Muscle layer of colon (tissue), 2 donors: ENCODE measurements around the gene FNDC11.

Experiments used
- H3K27ac ChIP-seq: one replicate; pipeline ENCODE4 v1.7.0; 2013; ENCODE audit warnings: low read depth, mild to moderate bottlenecking, low read length, moderate library complexity
- H3K27me3 ChIP-seq, 2 donors: one replicate each; pipeline ENCODE4 v1.7.0; 2013; ENCODE audit warnings: low read length in 2 of 2, mild to moderate bottlenecking in 2 of 2; ENCODE audit not compliant: insufficient read depth in 2 of 2, control insufficient read depth in 1 of 2
- H3K36me3 ChIP-seq: one replicate; pipeline ENCODE4 v1.7.0; 2013; ENCODE audit warnings: mild to moderate bottlenecking, low read length; ENCODE audit not compliant: insufficient read depth
- H3K4me1 ChIP-seq: one replicate; pipeline ENCODE4 v1.7.0; 2013; ENCODE audit warnings: mild to moderate bottlenecking, low read length; ENCODE audit not compliant: insufficient read depth
- H3K4me3 ChIP-seq, 2 donors: one replicate each; pipeline ENCODE4 v1.7.0; 2013; ENCODE audit warnings: low read length in 2 of 2, low read depth in 1 of 2, mild to moderate bottlenecking in 1 of 2, moderate library complexity in 1 of 2
- H3K9ac ChIP-seq: one replicate; pipeline ENCODE4 v1.7.0; 2013; ENCODE audit warnings: low read length
- H3K9me3 ChIP-seq: one replicate; pipeline ENCODE4 v1.7.0; 2013; ENCODE audit warnings: mild to moderate bottlenecking, low read length
- donor health status: abdominal sarcoma.
- donor health status: Adenocarcinoma of cecum.

FNDC11 gene

GRCh38 chr20:63574156-63574828 lies 20.3 kb downstream of the FNDC11 start, which contains the start of gene HELZ2:
Gene HELZ2 (minus strand): TSS chr20:63574239. CDS start chr20:63572385, 1,854 bp downstream.
- Histone ChIP-seq H3K4me1 (peaks cover 12% of the 10 kb centered on the region), H3K36me3 (no peaks in the 10 kb centered on the region), H3K9me3 (no peaks in the 10 kb centered on the region), H3K27ac (peak within 1 kb of the TSS; percentile 68), H3K4me3 (peak within 1 kb of the TSS; percentile 74 to 87), H3K27me3 (no peaks in the 10 kb centered on the region), H3K9ac (peak within 1 kb of the TSS; percentile 87)

GRCh38 chr20:63574829-63575743 lies 21.1 kb downstream of the FNDC11 start:
- Histone ChIP-seq H3K9ac (no peak overlapping the region), H3K4me3 (peak overlapping the region in 1 of 2 donors; percentile 55), H3K36me3 (no peaks in the 10 kb centered on the region), H3K9me3 (no peaks in the 10 kb centered on the region), H3K27ac (peak overlapping the region; percentile 12), H3K4me1 (peaks cover 12% of the 10 kb centered on the region), H3K27me3 (no peaks in the 10 kb centered on the region)

- Histone ChIP-seq H3K9me3 (no peaks in the 10 kb centered on the region), H3K27ac (no peak overlapping the region), H3K4me1 (peaks cover 12% of the 10 kb centered on the region), H3K9ac (no peak overlapping the region), H3K27me3 (no peaks in the 10 kb centered on the region), H3K36me3 (no peaks in the 10 kb centered on the region), H3K4me3 (no peak overlapping the region)
Observed at GRCh38 chr20:63576311-63576710, 22.4 kb downstream of the FNDC11 start.

GRCh38 chr20:63577317-63577894 lies 23.4 kb downstream of the FNDC11 start:
- Histone ChIP-seq H3K9me3 (no peaks in the 10 kb centered on the region), H3K27me3 (no peaks in the 10 kb centered on the region), H3K36me3 (no peaks in the 10 kb centered on the region), H3K4me3 (no peak overlapping the region), H3K9ac (no peak overlapping the region), H3K4me1 (peaks cover 12% of the 10 kb centered on the region), H3K27ac (no peak overlapping the region)

- H3K36me3 ChIP-seq = no peaks in the 10 kb centered on the region
- peaks cover 5% of the 10 kb centered on the region for H3K4me1 ChIP-seq
- H3K4me3 ChIP-seq = no peak overlapping the region
- H3K27ac ChIP-seq = no peak overlapping the region
- H3K9ac ChIP-seq = no peak overlapping the region
- H3K27me3 ChIP-seq = no peaks in the 10 kb centered on the region
- no peaks in the 10 kb centered on the region for H3K9me3 ChIP-seq
Observed at GRCh38 chr20:63578224-63579016, 24.5 kb downstream of the FNDC11 start.

- no peak overlapping the region for H3K9ac ChIP-seq
- H3K4me3 ChIP-seq = no peak overlapping the region
- H3K27ac ChIP-seq = no peak overlapping the region
- H3K4me1 ChIP-seq = peaks cover 3% of the 10 kb centered on the region
- H3K27me3 ChIP-seq = no peaks in the 10 kb centered on the region
- no peaks in the 10 kb centered on the region for H3K36me3 ChIP-seq
- no peaks in the 10 kb centered on the region for H3K9me3 ChIP-seq
Observed at GRCh38 chr20:63579017-63579694, 25.2 kb downstream of the FNDC11 start.

- Histone ChIP-seq H3K27ac (no peak overlapping the region), H3K4me3 (no peak overlapping the region), H3K9me3 (no peaks in the 10 kb centered on the region), H3K27me3 (no peaks in the 10 kb centered on the region), H3K4me1 (peaks cover 3% of the 10 kb centered on the region), H3K36me3 (no peaks in the 10 kb centered on the region), H3K9ac (no peak overlapping the region)
Observed at GRCh38 chr20:63580796-63581461, 27.0 kb downstream of the FNDC11 start.

GRCh38 chr20:63582382-63583063 lies 28.6 kb downstream of the FNDC11 start:
- H3K36me3 ChIP-seq = no peaks in the 10 kb centered on the region
- H3K4me3 ChIP-seq = no peak overlapping the region
- peaks cover 2% of the 10 kb centered on the region for H3K4me1 ChIP-seq
- no peak overlapping the region for H3K9ac ChIP-seq
- H3K9me3 ChIP-seq = no peaks in the 10 kb centered on the region
- no peak overlapping the region for H3K27ac ChIP-seq
- no peaks in the 10 kb centered on the region for H3K27me3 ChIP-seq

GRCh38 chr20:63585616-63586565 lies 31.9 kb downstream of the FNDC11 start:
- Histone ChIP-seq H3K9me3 (no peaks in the 10 kb centered on the region), H3K9ac (no peak overlapping the region), H3K4me3 (no peak overlapping the region), H3K36me3 (no peaks in the 10 kb centered on the region), H3K27me3 (no peaks in the 10 kb centered on the region), H3K27ac (no peak overlapping the region), H3K4me1 (no peaks in the 10 kb centered on the region)
